IMR-90 (cell line): ENCODE results near the gene KLHL25. TPM values are rescaled to one million over a fixed set of nuclear protein-coding genes. Genes with fewer than 3 reads are reported as not detected.

Source experiments
- ATAC-seq: fragments of 200-7000 bp; cut with Tn5 transposase; 2 replicates; pipeline ENCODE4 v1.9.1; 2020; ENCODE audit warnings: low read depth, mild to moderate bottlenecking, moderate library complexity
- BruUV-seq: library from RNA; stranded (reverse); fragments of 400-500 nt; replicated peaks from 2 replicates; lab custom pipeline; 2021; lab: Mats Ljungman, UMichigan
- CTCF ChIA-PET: fragments of 300-600 bp; formaldehyde crosslinking; extraction: SDS; loops from one replicate; lab custom pipeline; 2021; ENCODE audit warnings: antibody characterized with exemption; lab: Yijun Ruan, JAX
- POLR2A ChIA-PET: fragments of 300-600 bp; sonication (Branson Sonifier 250); formaldehyde crosslinking; loops from one replicate; lab custom pipeline; 2022; ENCODE audit warnings: antibody characterized with exemption; ENCODE audit not compliant: unreplicated experiment; lab: Charles Lee
- DNase-seq: peaks from one replicate; pipeline ENCODE4 v3.0.0; 2013
- H2AFZ ChIP-seq: replicated peaks from 2 replicates; pipeline ENCODE3; 2013; ENCODE audit warnings: low read length, mild to moderate bottlenecking; ENCODE audit not compliant: poor library complexity
- H2AK5ac ChIP-seq: 2 replicates; pipeline ENCODE4 v1.6.1; 2013; ENCODE audit warnings: low read depth, low read length, inconsistent platforms
- H2AK9ac ChIP-seq: replicated peaks from 2 replicates; pipeline ENCODE3; 2013; ENCODE audit warnings: mild to moderate bottlenecking, low read depth, low read length, moderate library complexity; ENCODE audit not compliant: poor library complexity
- H2BK120ac ChIP-seq: 2 replicates; pipeline ENCODE4 v1.6.1; 2013; ENCODE audit warnings: low read depth, low read length, inconsistent platforms
- H2BK15ac ChIP-seq: 3 replicates; pipeline ENCODE4 v1.6.1; 2013; ENCODE audit warnings: low read depth, low read length, inconsistent platforms
- H2BK20ac ChIP-seq: 2 replicates; pipeline ENCODE4 v1.6.1; 2013; ENCODE audit warnings: low read depth, mild to moderate bottlenecking, inconsistent platforms, low read length, moderate library complexity
- H2BK5ac ChIP-seq: 2 replicates; pipeline ENCODE4 v1.6.1; 2013; ENCODE audit warnings: mild to moderate bottlenecking, low read depth, low read length, inconsistent platforms; ENCODE audit not compliant: poor library complexity, severe bottlenecking
- H3K14ac ChIP-seq: replicated peaks from 2 replicates; pipeline ENCODE4 v1.6.1; 2013; ENCODE audit warnings: low read depth, low read length, inconsistent platforms
- H3K18ac ChIP-seq: 2 replicates; pipeline ENCODE4 v1.6.1; 2013; ENCODE audit warnings: low read depth, low read length, control low read depth
- H3K23ac ChIP-seq: 2 replicates; pipeline ENCODE4 v1.6.1; 2013; ENCODE audit warnings: low read depth, low read length, inconsistent platforms
- H3K27ac ChIP-seq: 2 replicates; pipeline ENCODE4 v1.5.1; 2013; ENCODE audit warnings: mild to moderate bottlenecking, control low read depth, low read length; ENCODE audit not compliant: insufficient read depth
- H3K27me3 ChIP-seq: 2 replicates; pipeline ENCODE4 v1.6.1; 2013; ENCODE audit warnings: low read length; ENCODE audit not compliant: control insufficient read depth, insufficient read depth
- H3K36me3 ChIP-seq: 2 replicates; pipeline ENCODE4 v1.6.1; 2013; ENCODE audit warnings: low read length, mixed read lengths; ENCODE audit not compliant: control insufficient read depth, insufficient read depth
- H3K4ac ChIP-seq: 2 replicates; pipeline ENCODE4 v1.6.1; 2013; ENCODE audit warnings: low read depth, low read length, inconsistent platforms
- H3K4me1 ChIP-seq: 2 replicates; pipeline ENCODE4 v1.6.1; 2013; ENCODE audit warnings: low read length, mixed read lengths; ENCODE audit not compliant: control insufficient read depth, insufficient read depth
- H3K4me2 ChIP-seq: 2 replicates; pipeline ENCODE4 v1.6.1; 2013; ENCODE audit warnings: low read depth, mild to moderate bottlenecking, control low read depth, low read length, moderate library complexity
- H3K4me3 ChIP-seq: 2 replicates; pipeline ENCODE4 v1.5.1; 2013; ENCODE audit warnings: low read depth, mild to moderate bottlenecking, control low read depth, low read length, moderate library complexity; ENCODE audit not compliant: insufficient read depth
- H3K56ac ChIP-seq: 2 replicates; pipeline ENCODE4 v1.6.1; 2013; ENCODE audit warnings: low read length, inconsistent platforms; ENCODE audit not compliant: insufficient read depth; ENCODE audit errors: extremely low read depth
- H3K79me1 ChIP-seq, 2 experiments: 2 replicates each; pipeline ENCODE4 v1.6.1; 2013; ENCODE audit warnings: low read length in 2 of 2, inconsistent platforms in 1 of 2, low read depth in 1 of 2
- H3K9ac ChIP-seq: 2 replicates; pipeline ENCODE4 v1.6.1; 2013; ENCODE audit warnings: low read depth, low read length, control low read depth
- H3K9me1 ChIP-seq: 2 replicates; pipeline ENCODE4 v1.6.1; 2013; ENCODE audit warnings: low read length, inconsistent platforms; ENCODE audit not compliant: insufficient read depth
- H3K9me3 ChIP-seq: 2 replicates; pipeline ENCODE4 v1.6.1; 2013; ENCODE audit warnings: low read length; ENCODE audit not compliant: control insufficient read depth, insufficient read depth
- H4K20me1 ChIP-seq: 2 replicates; pipeline ENCODE4 v1.6.1; 2013; ENCODE audit warnings: low read length, inconsistent platforms; ENCODE audit not compliant: insufficient read depth
- H4K5ac ChIP-seq: 2 replicates; pipeline ENCODE4 v1.6.1; 2013; ENCODE audit warnings: mild to moderate bottlenecking, low read depth, low read length, control low read depth
- H4K8ac ChIP-seq, 2 experiments: 2 replicates each; pipeline ENCODE4 v1.6.1; 2013; ENCODE audit warnings: low read depth in 2 of 2, low read length in 2 of 2, control low read depth in 1 of 2, inconsistent platforms in 1 of 2
- H4K91ac ChIP-seq: 2 replicates; pipeline ENCODE4 v1.6.1; 2013; ENCODE audit warnings: low read depth, low read length, inconsistent platforms; ENCODE audit not compliant: insufficient read depth
- BHLHE40 ChIP-seq: fragments of 150-350 bp; IDR thresholded peaks from 2 replicates; pipeline ENCODE4 v1.6.1; 2016; ENCODE audit warnings: mild to moderate bottlenecking, low read depth, low read length
- CHD1 ChIP-seq: IDR thresholded peaks from 2 replicates; pipeline ENCODE4 v1.6.1; 2012; ENCODE audit warnings: low read depth, low read length, improper control_type of control experiment
- FOS ChIP-seq: fragments of 150-350 bp; IDR thresholded peaks from 2 replicates; pipeline ENCODE4 v1.6.1; 2016; ENCODE audit warnings: low read depth, low read length
- MAZ ChIP-seq: IDR thresholded peaks from 2 replicates; pipeline ENCODE4 v1.6.1; 2012; ENCODE audit warnings: low read depth, mild to moderate bottlenecking, low read length, improper control_type of control experiment, moderate library complexity, borderline replicate concordance
- MXI1 ChIP-seq: IDR thresholded peaks from 2 replicates; pipeline ENCODE4 v1.6.1; 2012; ENCODE audit warnings: low read depth, mild to moderate bottlenecking, low read length, moderate library complexity, borderline replicate concordance
- NFE2L2 ChIP-seq: fragments of 150-350 bp; IDR thresholded peaks from 2 replicates; pipeline ENCODE4 v1.6.1; 2016; ENCODE audit warnings: low read depth, mild to moderate bottlenecking, low read length
- POLR2A ChIP-seq: IDR thresholded peaks from 2 replicates; pipeline ENCODE4 v1.6.1; 2012; ENCODE audit warnings: mild to moderate bottlenecking, low read depth, low read length
- RAD21 ChIP-seq: IDR thresholded peaks from 2 replicates; pipeline ENCODE4 v1.6.1; 2012; ENCODE audit warnings: low read length, improper control_type of control experiment
- RCOR1 ChIP-seq: IDR thresholded peaks from 2 replicates; pipeline ENCODE4 v1.6.1; 2012; ENCODE audit warnings: mild to moderate bottlenecking, low read length, improper control_type of control experiment; ENCODE audit not compliant: insufficient replicate concordance
- SMC3 ChIP-seq: fragments of 150-350 bp; IDR thresholded peaks from 2 replicates; pipeline ENCODE4 v1.6.1; 2016; ENCODE audit warnings: low read depth, mild to moderate bottlenecking, antibody characterized with exemption, low read length, moderate library complexity
- WGBS, 2 experiments: methylation state at CpG; one replicate each; pipeline versions ENCODE4 v1.1.5 to v1.1.7; 2013; ENCODE audit warnings: missing lambda C conversion rate in 2 of 2; ENCODE audit not compliant: insufficient read length in 1 of 2; ENCODE audit errors: extremely low coverage in 2 of 2; 5-methylcytosine and 5-hydroxymethylcytosine counted together
- dilution Hi-C: fragments of 300-500 bp; cut with HindIII; formaldehyde crosslinking; loops from one replicate; pipeline ENCODE4 v1.14.3; 2018; ENCODE audit warnings: low sequenced_read_pairs; ENCODE audit not compliant: unreplicated experiment
- in situ Hi-C: fragments of 300-500 bp; cut with MboI; formaldehyde crosslinking; loops from 3 replicates; pipeline ENCODE4 v1.14.3; 2019; ENCODE audit warnings: low sequenced_read_pairs, inconsistent platforms, mixed read lengths
- intact Hi-C: fragments of 100-400 bp; cut with micrococcal nuclease; formaldehyde crosslinking; loops from 2 replicates; pipeline ENCODE4 v1.10.0; 2022
- polyA plus RNA-seq, 3 experiments: library from polyadenylated mRNA; depleted of rRNA; stranded (reverse); fragments of >200 nt; gene quantifications; 2 replicates each; pipeline ENCODE4 v1.2.3, GENCODE V29; 2012; ENCODE audit warnings: low replicate concordance in 1 of 3
- total RNA-seq: library from RNA; depleted of rRNA; stranded (reverse); fragments of >200 nt; gene quantifications from 2 replicates; pipeline ENCODE4 v1.2.3, GENCODE V29; 2012
- TF ChIP-seq, protein P1 (sequence below): fragments of 150-350 bp; IDR thresholded peaks from 2 replicates; pipeline ENCODE4 v1.6.1; 2016; ENCODE audit warnings: low read depth, mild to moderate bottlenecking, low read length, moderate library complexity, borderline replicate concordance
- TF ChIP-seq, protein P2 (sequence below): conservative IDR thresholded peaks from 2 replicates; pipeline ENCODE4 v1.5.1; 2012; ENCODE audit warnings: mild to moderate bottlenecking, low read depth, low read length, improper control_type of control experiment
- TF ChIP-seq, protein P3 (sequence below): fragments of 150-350 bp; IDR thresholded peaks from 2 replicates; pipeline ENCODE4 v1.6.1; 2017; ENCODE audit warnings: mild to moderate bottlenecking, antibody characterized with exemption, low read length, low read depth

The KLHL25 gene
- total and polyA plus RNA-seq, 2 of the 4 experiments (the other 2 are of a cell fraction): 2.7 to 5.6 TPM

DNA sequence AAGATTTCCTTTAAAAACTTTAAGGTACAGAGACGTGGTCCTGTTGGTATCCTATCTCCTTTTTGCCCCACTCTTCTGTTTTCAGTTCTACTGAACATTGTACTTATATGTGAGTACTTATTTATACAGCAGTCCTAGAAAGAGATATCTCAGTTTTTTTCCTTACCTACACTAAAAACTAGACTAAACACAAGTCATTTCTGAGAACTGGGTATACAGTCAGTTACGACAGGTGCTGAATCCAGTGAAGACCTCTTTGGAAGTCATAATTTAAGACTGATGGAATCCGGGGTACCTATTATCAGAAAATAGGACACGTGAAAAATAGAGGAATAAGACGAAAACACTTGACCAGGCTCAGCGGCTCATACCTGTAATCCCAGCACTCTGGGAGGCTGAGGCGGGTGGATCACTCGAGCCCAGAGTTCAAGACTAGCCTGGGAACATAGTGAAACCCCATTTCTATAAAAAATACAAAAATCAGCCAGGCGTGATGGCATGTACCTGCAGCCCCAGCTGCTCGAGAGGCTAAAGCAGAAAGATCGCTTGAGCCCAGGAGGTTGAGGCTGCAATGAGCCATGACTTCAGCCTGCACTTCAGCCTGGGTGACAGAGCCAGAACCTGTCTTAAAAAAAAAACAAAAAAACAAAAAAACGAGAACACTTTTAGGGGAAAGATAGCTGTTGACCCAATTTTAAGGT is 76.3 kb downstream of the KLHL25 start:
- Histone ChIP-seq H2BK15ac (no peak overlapping the region), H4K8ac (no peak overlapping the region), H3K56ac (no peak overlapping the region), H3K9me1 (peaks cover 2% of the 10 kb centered on the region; the same call in 1 of the 2 replicates), H3K79me1 (peaks cover 4% of the 10 kb centered on the region in 2 experiments), H2AFZ (no peak overlapping the region), H3K4ac (no peak overlapping the region), H4K5ac (no peak overlapping the region), H2BK120ac (no peak overlapping the region), H3K18ac (no peak overlapping the region), H3K9ac (no peak overlapping the region), H4K20me1 (no peaks in the 10 kb centered on the region), H3K4me2 (no peak overlapping the region), H3K9me3 (no peaks in the 10 kb centered on the region), H3K14ac (no peak overlapping the region), H2BK5ac (no peak overlapping the region), H3K23ac (no peak overlapping the region), H3K4me3 (no peak overlapping the region), H3K27ac (no peak overlapping the region), H2BK20ac (no peak overlapping the region), H2AK9ac (no peak overlapping the region), H4K91ac (no peak overlapping the region), H3K4me1 (no peaks in the 10 kb centered on the region), H3K36me3 (peaks cover 26% of the 10 kb centered on the region), H3K27me3 (no peaks in the 10 kb centered on the region), H2AK5ac (no peak overlapping the region)
- ChIA-PET POLR2A (no interaction called here), CTCF (no interaction called here)
- DNase-seq (no peak), ATAC-seq (no peak)
- in situ Hi-C loops (no loop called here), dilution Hi-C loops (no loop called here), intact Hi-C loops (no loop called here)
- WGBS, 2 experiments: 80% methylated on average over 1 of the region's 12 CpGs; no CpG with 5 or more reads in 1 of the 2 experiments
- BruUV-seq: no TSS peak
- no peak for TF ChIP-seq RAD21
- TF ChIP-seq RCOR1: no peak
- no peak for TF ChIP-seq FOS
- TF ChIP-seq, protein P1, sequence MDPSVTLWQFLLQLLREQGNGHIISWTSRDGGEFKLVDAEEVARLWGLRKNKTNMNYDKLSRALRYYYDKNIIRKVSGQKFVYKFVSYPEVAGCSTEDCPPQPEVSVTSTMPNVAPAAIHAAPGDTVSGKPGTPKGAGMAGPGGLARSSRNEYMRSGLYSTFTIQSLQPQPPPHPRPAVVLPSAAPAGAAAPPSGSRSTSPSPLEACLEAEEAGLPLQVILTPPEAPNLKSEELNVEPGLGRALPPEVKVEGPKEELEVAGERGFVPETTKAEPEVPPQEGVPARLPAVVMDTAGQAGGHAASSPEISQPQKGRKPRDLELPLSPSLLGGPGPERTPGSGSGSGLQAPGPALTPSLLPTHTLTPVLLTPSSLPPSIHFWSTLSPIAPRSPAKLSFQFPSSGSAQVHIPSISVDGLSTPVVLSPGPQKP: no peak
- no peak for TF ChIP-seq SMC3
- TF ChIP-seq, protein P2, sequence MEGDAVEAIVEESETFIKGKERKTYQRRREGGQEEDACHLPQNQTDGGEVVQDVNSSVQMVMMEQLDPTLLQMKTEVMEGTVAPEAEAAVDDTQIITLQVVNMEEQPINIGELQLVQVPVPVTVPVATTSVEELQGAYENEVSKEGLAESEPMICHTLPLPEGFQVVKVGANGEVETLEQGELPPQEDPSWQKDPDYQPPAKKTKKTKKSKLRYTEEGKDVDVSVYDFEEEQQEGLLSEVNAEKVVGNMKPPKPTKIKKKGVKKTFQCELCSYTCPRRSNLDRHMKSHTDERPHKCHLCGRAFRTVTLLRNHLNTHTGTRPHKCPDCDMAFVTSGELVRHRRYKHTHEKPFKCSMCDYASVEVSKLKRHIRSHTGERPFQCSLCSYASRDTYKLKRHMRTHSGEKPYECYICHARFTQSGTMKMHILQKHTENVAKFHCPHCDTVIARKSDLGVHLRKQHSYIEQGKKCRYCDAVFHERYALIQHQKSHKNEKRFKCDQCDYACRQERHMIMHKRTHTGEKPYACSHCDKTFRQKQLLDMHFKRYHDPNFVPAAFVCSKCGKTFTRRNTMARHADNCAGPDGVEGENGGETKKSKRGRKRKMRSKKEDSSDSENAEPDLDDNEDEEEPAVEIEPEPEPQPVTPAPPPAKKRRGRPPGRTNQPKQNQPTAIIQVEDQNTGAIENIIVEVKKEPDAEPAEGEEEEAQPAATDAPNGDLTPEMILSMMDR: no peak
- TF ChIP-seq, protein P3, sequence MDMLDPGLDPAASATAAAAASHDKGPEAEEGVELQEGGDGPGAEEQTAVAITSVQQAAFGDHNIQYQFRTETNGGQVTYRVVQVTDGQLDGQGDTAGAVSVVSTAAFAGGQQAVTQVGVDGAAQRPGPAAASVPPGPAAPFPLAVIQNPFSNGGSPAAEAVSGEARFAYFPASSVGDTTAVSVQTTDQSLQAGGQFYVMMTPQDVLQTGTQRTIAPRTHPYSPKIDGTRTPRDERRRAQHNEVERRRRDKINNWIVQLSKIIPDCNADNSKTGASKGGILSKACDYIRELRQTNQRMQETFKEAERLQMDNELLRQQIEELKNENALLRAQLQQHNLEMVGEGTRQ: no peak
- TF ChIP-seq MXI1: no peak
- no peak for TF ChIP-seq MAZ
- no peak for TF ChIP-seq NFE2L2
- TF ChIP-seq BHLHE40: no peak
- TF ChIP-seq POLR2A: no peak
- TF ChIP-seq CHD1: no peak
